Measurements from ENCODE around the gene ANKS3.

Gene ANKS3

GRCh38 chr16:4729876-4730275, 4.2 kb downstream of the ANKS3 start:
- peaks cover 8% of the 10 kb centered on the region for H3K36me3 Mint-ChIP-seq (ENCODE audit: insufficient read depth)
- peaks cover 8 to 11% of the 10 kb centered on the region in 2 donors for H3K4me1 Mint-ChIP-seq (ENCODE audit: low read depth in 2 of 2)

GRCh38 chr16:4728676-4729075, 5.4 kb downstream of the ANKS3 start:
- Mint-ChIP-seq H3K36me3 (ENCODE audit: insufficient read depth) (no peaks in the 10 kb centered on the region), H3K4me3 (no peak overlapping the region), H3K27me3 (no peaks in the 10 kb centered on the region), H3K4me1 (ENCODE audit: low read depth in 2 of 2) (peaks cover 5 to 7% of the 10 kb centered on the region in 2 donors), H3K27ac (no peak overlapping the region), H3K9me3 (no peaks in the 10 kb centered on the region)
- DNase-seq (no peak), ATAC-seq (replicated peaks) (no peak)

More at GRCh38 chr16:4729876-4730275, 4.2 kb downstream of the ANKS3 start:
- DNase-seq (no peak), ATAC-seq (replicated peaks) (no peak)
- H3K27ac Mint-ChIP-seq: no peak overlapping the region
- H3K4me3 Mint-ChIP-seq: no peak overlapping the region
- no peaks in the 10 kb centered on the region for H3K27me3 Mint-ChIP-seq
- no peaks in the 10 kb centered on the region for H3K9me3 Mint-ChIP-seq

GRCh38 chr16:4726616-4727015, 7.5 kb downstream of the ANKS3 start:
- no peaks in the 10 kb centered on the region for H3K4me1 Mint-ChIP-seq (ENCODE audit: low read depth in 2 of 2)
- DNase-seq (no peak), ATAC-seq (replicated peaks) (no peak)
- peaks cover 16% of the 10 kb centered on the region for H3K36me3 Mint-ChIP-seq (ENCODE audit: insufficient read depth)
- no peaks in the 10 kb centered on the region for H3K9me3 Mint-ChIP-seq
- H3K27ac Mint-ChIP-seq: no peak overlapping the region
- H3K4me3 Mint-ChIP-seq: no peak overlapping the region
- H3K27me3 Mint-ChIP-seq: no peaks in the 10 kb centered on the region

GRCh38 chr16:4724661-4725270, 9.3 kb downstream of the ANKS3 start:
- H3K4me1 Mint-ChIP-seq (ENCODE audit: low read depth in 2 of 2): no peaks in the 10 kb centered on the region
- H3K27ac Mint-ChIP-seq: no peak overlapping the region
- H3K27me3 Mint-ChIP-seq: no peaks in the 10 kb centered on the region
- no peaks in the 10 kb centered on the region for H3K9me3 Mint-ChIP-seq
- no peak for DNase-seq
- H3K4me3 Mint-ChIP-seq: no peak overlapping the region
- ATAC-seq (replicated peaks): no peak
- H3K36me3 Mint-ChIP-seq (ENCODE audit: insufficient read depth): peaks cover 16% of the 10 kb centered on the region

- Mint-ChIP-seq H3K4me3 (no peak overlapping the region), H3K27ac (no peak overlapping the region), H3K36me3 (ENCODE audit: insufficient read depth) (peaks cover 16% of the 10 kb centered on the region), H3K27me3 (no peaks in the 10 kb centered on the region), H3K4me1 (ENCODE audit: low read depth in 2 of 2) (no peaks in the 10 kb centered on the region), H3K9me3 (no peaks in the 10 kb centered on the region)
- no peak for DNase-seq
- ATAC-seq (replicated peaks): no peak
Measured at GRCh38 chr16:4723071-4723767, 10.9 kb downstream of the ANKS3 start.

GRCh38 chr16:4718466-4718865, 15.6 kb downstream of the ANKS3 start:
- Mint-ChIP-seq H3K36me3 (ENCODE audit: insufficient read depth) (peaks cover 37% of the 10 kb centered on the region), H3K27ac (no peak overlapping the region), H3K27me3 (no peaks in the 10 kb centered on the region), H3K9me3 (no peaks in the 10 kb centered on the region), H3K4me3 (no peak overlapping the region), H3K4me1 (ENCODE audit: low read depth in 2 of 2) (peaks cover 0 to 2% of the 10 kb centered on the region in 2 donors)
- DNase-seq (no peak), ATAC-seq (replicated peaks) (no peak)

- H3K27ac Mint-ChIP-seq: peak overlapping the region in 1 of 2 donors; percentile 13
- peaks cover 0 to 2% of the 10 kb centered on the region in 2 donors for H3K4me1 Mint-ChIP-seq (ENCODE audit: low read depth in 2 of 2)
- H3K27me3 Mint-ChIP-seq: no peaks in the 10 kb centered on the region
- H3K4me3 Mint-ChIP-seq: no peak overlapping the region
- no peaks in the 10 kb centered on the region for H3K9me3 Mint-ChIP-seq
- peaks cover 51% of the 10 kb centered on the region for H3K36me3 Mint-ChIP-seq (ENCODE audit: insufficient read depth)
- ATAC-seq (replicated peaks) (no peak), DNase-seq (no peak)
Measured at GRCh38 chr16:4714996-4715395, 19.1 kb downstream of the ANKS3 start.

- Mint-ChIP-seq H3K9me3 (no peaks in the 10 kb centered on the region), H3K4me1 (ENCODE audit: low read depth in 2 of 2) (peaks cover 0 to 2% of the 10 kb centered on the region in 2 donors), H3K4me3 (no peak overlapping the region), H3K27ac (peak overlapping the region in 1 of 2 donors; percentile 51), H3K36me3 (ENCODE audit: insufficient read depth) (peaks cover 60% of the 10 kb centered on the region), H3K27me3 (no peaks in the 10 kb centered on the region)
- no peak for ATAC-seq (replicated peaks)
- DNase-seq: no peak
Measured at GRCh38 chr16:4713663-4714501, 20.2 kb downstream of the ANKS3 start.

GRCh38 chr16:4709481-4709880, 24.6 kb downstream of the ANKS3 start:
- H3K4me3 Mint-ChIP-seq: no peak overlapping the region
- peaks cover 67% of the 10 kb centered on the region for H3K36me3 Mint-ChIP-seq (ENCODE audit: insufficient read depth)
- no peaks in the 10 kb centered on the region for H3K27me3 Mint-ChIP-seq
- H3K9me3 Mint-ChIP-seq: no peaks in the 10 kb centered on the region
- ATAC-seq (replicated peaks) (no peak), DNase-seq (no peak)
- peaks cover 0 to 2% of the 10 kb centered on the region in 2 donors for H3K4me1 Mint-ChIP-seq (ENCODE audit: low read depth in 2 of 2)
- H3K27ac Mint-ChIP-seq: no peak overlapping the region

GRCh38 chr16:4706871-4707270, 27.2 kb downstream of the ANKS3 start:
- ATAC-seq (replicated peaks) (no peak), DNase-seq (no peak)
- no peaks in the 10 kb centered on the region for H3K4me1 Mint-ChIP-seq (ENCODE audit: low read depth in 2 of 2)
- H3K4me3 Mint-ChIP-seq: no peak overlapping the region
- H3K27me3 Mint-ChIP-seq: no peaks in the 10 kb centered on the region
- peaks cover 63% of the 10 kb centered on the region for H3K36me3 Mint-ChIP-seq (ENCODE audit: insufficient read depth)
- H3K9me3 Mint-ChIP-seq: no peaks in the 10 kb centered on the region
- H3K27ac Mint-ChIP-seq: no peak overlapping the region

GRCh38 chr16:4704913-4705312, 29.2 kb downstream of the ANKS3 start:
- DNase-seq (no peak), ATAC-seq (replicated peaks) (no peak)
- H3K4me3 Mint-ChIP-seq: no peak overlapping the region
- H3K9me3 Mint-ChIP-seq: no peaks in the 10 kb centered on the region
- H3K4me1 Mint-ChIP-seq (ENCODE audit: low read depth in 2 of 2): no peaks in the 10 kb centered on the region
- H3K27ac Mint-ChIP-seq: no peak overlapping the region
- H3K36me3 Mint-ChIP-seq (ENCODE audit: insufficient read depth): peaks cover 52% of the 10 kb centered on the region
- no peaks in the 10 kb centered on the region for H3K27me3 Mint-ChIP-seq

- Mint-ChIP-seq H3K27me3 (no peaks in the 10 kb centered on the region), H3K9me3 (no peaks in the 10 kb centered on the region), H3K4me3 (no peak overlapping the region), H3K4me1 (ENCODE audit: low read depth in 2 of 2) (no peaks in the 10 kb centered on the region), H3K27ac (no peak overlapping the region), H3K36me3 (ENCODE audit: insufficient read depth) (peaks cover 50% of the 10 kb centered on the region)
- ATAC-seq (replicated peaks) (no peak), DNase-seq (no peak)
Measured at GRCh38 chr16:4704491-4704890, 29.6 kb downstream of the ANKS3 start.

- H3K27me3 Mint-ChIP-seq: no peaks in the 10 kb centered on the region
- DNase-seq (no peak), ATAC-seq (replicated peaks) (no peak)
- peaks cover 51% of the 10 kb centered on the region for H3K36me3 Mint-ChIP-seq (ENCODE audit: insufficient read depth)
- H3K4me3 Mint-ChIP-seq: no peak overlapping the region
- H3K4me1 Mint-ChIP-seq (ENCODE audit: low read depth in 2 of 2): no peaks in the 10 kb centered on the region
- H3K9me3 Mint-ChIP-seq: no peaks in the 10 kb centered on the region
- H3K27ac Mint-ChIP-seq: no peak overlapping the region
Measured at GRCh38 chr16:4703906-4704305, 30.2 kb downstream of the ANKS3 start.

GRCh38 chr16:4702466-4702808, 31.6 kb downstream of the ANKS3 start:
- H3K27ac Mint-ChIP-seq: peak overlapping the region in 1 of 2 donors; percentile 59
- no peaks in the 10 kb centered on the region for H3K4me1 Mint-ChIP-seq (ENCODE audit: low read depth in 2 of 2)
- H3K27me3 Mint-ChIP-seq: no peaks in the 10 kb centered on the region
- DNase-seq (no peak), ATAC-seq (replicated peaks) (no peak)
- H3K4me3 Mint-ChIP-seq: no peak overlapping the region
- peaks cover 55% of the 10 kb centered on the region for H3K36me3 Mint-ChIP-seq (ENCODE audit: insufficient read depth)
- H3K9me3 Mint-ChIP-seq: no peaks in the 10 kb centered on the region
